GM19193 (cell line): ENCODE data around the gene KIRREL3.

Experiments
- POLR2A ChIP-seq: IDR thresholded peaks from 4 replicates; pipeline ENCODE4 v1.6.1; 2011; ENCODE audit not compliant: insufficient read depth, insufficient read length; ENCODE audit errors: extremely low read depth

The KIRREL3 gene

GRCh38 chr11:126886636-126887035 is 113.9 kb downstream of the KIRREL3 start:
- no peak for TF ChIP-seq POLR2A

- TF ChIP-seq POLR2A, result no peak
Measured at GRCh38 chr11:126886085-126886484, 114.5 kb downstream of the KIRREL3 start.

GRCh38 chr11:126884594-126884993 is 116.0 kb downstream of the KIRREL3 start:
- no peak for TF ChIP-seq POLR2A

- no peak for TF ChIP-seq POLR2A
Measured at GRCh38 chr11:126884192-126884591, 116.4 kb downstream of the KIRREL3 start.

GRCh38 chr11:126880872-126881271 is 119.7 kb downstream of the KIRREL3 start:
- no peak for TF ChIP-seq POLR2A

GRCh38 chr11:126879516-126879915 is 121.1 kb downstream of the KIRREL3 start:
- TF ChIP-seq POLR2A, result no peak

GRCh38 chr11:126878913-126879482 is 121.6 kb downstream of the KIRREL3 start:
- TF ChIP-seq POLR2A, result no peak

GRCh38 chr11:126874831-126875230 is 125.7 kb downstream of the KIRREL3 start:
- no peak for TF ChIP-seq POLR2A

- no peak for TF ChIP-seq POLR2A
Measured at GRCh38 chr11:126874276-126874675, 126.3 kb downstream of the KIRREL3 start.

- no peak for TF ChIP-seq POLR2A
Measured at GRCh38 chr11:126871792-126872191, 128.8 kb downstream of the KIRREL3 start.

GRCh38 chr11:126870021-126870420 is 130.5 kb downstream of the KIRREL3 start:
- TF ChIP-seq POLR2A, result no peak

GRCh38 chr11:126868741-126869140 is 131.8 kb downstream of the KIRREL3 start:
- no peak for TF ChIP-seq POLR2A

GRCh38 chr11:126864934-126865333 is 135.6 kb downstream of the KIRREL3 start:
- no peak for TF ChIP-seq POLR2A

GRCh38 chr11:126863294-126863997 is 137.1 kb downstream of the KIRREL3 start:
- TF ChIP-seq POLR2A, result no peak

- TF ChIP-seq POLR2A, result no peak
Measured at GRCh38 chr11:126862664-126863243, 137.8 kb downstream of the KIRREL3 start.

GRCh38 chr11:126861796-126862459 is 138.6 kb downstream of the KIRREL3 start:
- no peak for TF ChIP-seq POLR2A
